Medulla oblongata (tissue), 1 donor: ENCODE results near the gene SCYGR2.

Source experiments
- DNase-seq: peaks from one replicate; pipeline ENCODE4 v3.0.0-alpha.2; 2015; ENCODE audit errors: extremely low spot score

Gene SCYGR2

GRCh38 chr2:227612546-227613271 lies 14.0 kb downstream of the SCYGR2 start:
- no peak for DNase-seq

GRCh38 chr2:227613272-227613660 lies 14.6 kb downstream of the SCYGR2 start:
- no peak for DNase-seq

GRCh38 chr2:227614246-227614645 lies 15.6 kb downstream of the SCYGR2 start:
- DNase-seq = no peak

DNA sequence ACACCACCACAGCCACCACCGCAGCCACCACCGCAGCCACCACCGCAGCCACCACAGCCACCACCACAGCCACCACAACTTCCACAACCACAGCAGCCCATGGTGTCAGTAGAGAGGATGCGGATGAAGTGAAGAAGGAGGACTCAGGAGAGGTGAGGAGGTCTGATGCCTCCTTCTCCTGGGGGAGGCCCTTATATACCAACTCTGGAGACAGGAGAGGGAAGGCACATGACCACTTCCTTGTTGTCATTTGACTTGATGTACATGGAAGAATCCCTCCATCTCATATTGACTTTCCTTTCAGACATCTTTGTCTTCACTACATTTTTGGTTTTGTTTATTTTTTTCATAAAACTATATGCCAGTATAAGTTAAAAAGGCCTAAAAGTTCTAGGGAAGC lies 16.0 kb downstream of the SCYGR2 start, which contains the start of gene SCYGR3:
SCYGR3 (minus strand) TSS at position 101 of the 400 bp plus-strand sequence; CDS start at position 101, 0 bp downstream.
- DNase-seq = no peak

- DNase-seq = no peak
Measured at GRCh38 chr2:227615181-227615580, 16.5 kb downstream of the SCYGR2 start.

GRCh38 chr2:227615906-227616305 lies 17.2 kb downstream of the SCYGR2 start:
- no peak for DNase-seq

DNA sequence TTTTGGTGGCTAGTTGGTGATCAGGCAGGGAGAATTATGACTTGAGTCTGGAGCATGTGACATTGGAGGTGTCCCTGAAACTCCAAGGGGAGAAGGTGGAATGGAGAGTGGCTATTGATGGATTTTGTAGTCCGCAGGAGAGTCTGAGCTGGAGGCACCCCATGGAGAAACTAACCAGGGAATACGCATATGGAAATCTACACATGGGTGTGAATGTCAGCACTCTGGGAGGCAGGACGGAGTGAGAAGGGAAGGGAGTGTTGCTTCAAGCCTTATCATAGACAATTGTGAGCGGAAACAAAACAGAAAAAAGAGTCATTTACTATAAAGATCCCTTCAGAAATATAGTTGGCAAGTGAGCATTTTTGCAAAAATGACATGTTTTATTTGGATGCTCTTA lies 17.9 kb downstream of the SCYGR2 start:
- DNase-seq = no peak

DNA sequence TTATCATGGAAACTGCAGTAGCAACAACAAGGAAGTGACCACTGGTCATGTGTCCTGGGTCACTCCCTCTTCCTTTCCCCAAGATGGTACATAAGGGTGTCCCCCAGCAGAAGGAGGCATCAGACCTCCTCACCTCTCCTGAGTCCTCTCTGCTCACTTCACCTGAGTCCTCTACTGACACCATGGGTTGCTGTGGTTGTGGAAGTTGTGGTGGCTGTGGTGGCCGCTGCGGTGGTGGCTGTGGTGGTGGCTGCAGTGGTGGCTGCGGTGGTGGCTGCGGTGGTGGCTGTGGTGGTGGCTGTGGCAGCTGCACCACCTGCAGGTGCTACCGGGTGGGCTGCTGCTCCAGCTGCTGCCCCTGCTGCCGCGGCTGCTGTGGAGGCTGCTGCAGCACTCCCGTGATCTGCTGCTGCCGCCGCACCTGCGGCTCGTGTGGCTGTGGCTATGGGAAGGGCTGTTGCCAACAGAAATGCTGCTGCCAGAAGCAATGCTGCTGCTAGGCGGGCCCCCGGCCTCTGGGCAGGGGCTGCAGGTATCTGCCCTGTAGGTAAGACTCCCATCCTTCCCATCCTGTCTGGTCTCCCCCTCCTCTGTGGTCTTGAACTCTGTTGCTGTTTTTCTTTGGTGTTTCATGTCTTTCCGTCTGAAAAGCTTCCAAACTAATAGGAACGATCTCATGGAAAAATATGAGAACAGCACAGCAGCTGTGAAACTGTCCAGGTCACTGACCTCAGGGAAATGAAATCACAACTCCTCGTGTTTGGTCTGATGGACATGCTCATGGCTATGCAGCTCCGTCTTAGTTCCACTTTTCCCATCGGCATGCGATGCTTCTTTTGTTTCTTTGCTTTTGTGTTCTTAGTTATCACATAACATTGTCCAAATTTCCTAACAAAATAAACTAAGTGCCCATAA lies 18.9 kb downstream of the SCYGR2 start, which contains the start of gene SCYGR4:
SCYGR4 (plus strand) TSS at position 183 of the 915 bp plus-strand sequence; CDS start at position 183, 0 bp downstream.
- no peak for DNase-seq

- DNase-seq = no peak
Measured at GRCh38 chr2:227623226-227623625, 24.5 kb downstream of the SCYGR2 start.

GRCh38 chr2:227625420-227625819 lies 26.7 kb downstream of the SCYGR2 start:
- DNase-seq = no peak

DNA sequence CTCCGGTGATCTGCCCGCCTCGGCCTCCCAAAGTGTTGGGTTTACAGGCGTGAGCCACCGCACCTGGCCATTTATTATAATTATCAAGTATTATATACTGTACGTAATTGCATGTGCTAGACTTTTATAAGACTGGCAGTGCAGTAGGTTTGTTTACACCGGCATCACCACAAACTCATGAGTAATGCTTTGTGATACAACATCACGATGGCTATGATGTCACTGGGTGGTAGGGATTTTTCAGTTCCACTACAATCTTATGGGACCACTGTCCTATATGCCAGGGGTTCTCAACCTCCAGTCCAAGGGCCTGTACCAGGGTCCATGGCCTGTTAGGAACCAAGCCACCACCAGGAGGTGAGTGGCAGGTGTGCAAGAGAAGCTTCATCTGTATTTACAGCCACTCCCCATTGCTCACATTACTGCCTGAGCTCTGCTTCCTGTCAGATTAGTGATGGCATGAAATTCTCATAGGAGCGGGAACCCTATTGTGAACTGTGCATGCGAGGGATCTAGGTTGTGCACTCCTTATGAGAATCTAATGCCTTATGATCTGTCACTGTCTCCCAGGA lies 28.0 kb downstream of the SCYGR2 start:
- no peak for DNase-seq

GRCh38 chr2:227627769-227628168 lies 29.1 kb downstream of the SCYGR2 start:
- DNase-seq = no peak

DNA sequence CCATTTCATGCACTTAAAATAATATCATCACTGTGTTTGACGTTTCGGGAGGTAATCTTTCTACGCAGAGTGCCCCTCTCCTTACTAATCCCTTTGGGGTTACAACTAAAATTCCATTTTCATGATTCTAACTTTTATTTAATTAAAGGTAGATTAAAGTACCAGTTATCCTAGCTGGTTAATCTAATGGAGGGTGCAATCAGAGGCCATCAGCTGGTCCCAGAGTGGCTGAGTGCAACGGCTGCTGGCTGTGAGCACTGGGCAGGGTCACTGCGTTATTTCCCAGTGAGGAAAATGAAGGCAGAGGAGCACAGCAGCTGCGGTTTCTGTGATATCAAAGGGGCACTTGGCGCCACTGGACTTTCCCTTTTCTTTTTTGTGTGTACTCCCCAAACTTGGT lies 30.7 kb downstream of the SCYGR2 start:
- no peak for DNase-seq

GRCh38 chr2:227630322-227630721 lies 31.6 kb downstream of the SCYGR2 start:
- no peak for DNase-seq

DNA sequence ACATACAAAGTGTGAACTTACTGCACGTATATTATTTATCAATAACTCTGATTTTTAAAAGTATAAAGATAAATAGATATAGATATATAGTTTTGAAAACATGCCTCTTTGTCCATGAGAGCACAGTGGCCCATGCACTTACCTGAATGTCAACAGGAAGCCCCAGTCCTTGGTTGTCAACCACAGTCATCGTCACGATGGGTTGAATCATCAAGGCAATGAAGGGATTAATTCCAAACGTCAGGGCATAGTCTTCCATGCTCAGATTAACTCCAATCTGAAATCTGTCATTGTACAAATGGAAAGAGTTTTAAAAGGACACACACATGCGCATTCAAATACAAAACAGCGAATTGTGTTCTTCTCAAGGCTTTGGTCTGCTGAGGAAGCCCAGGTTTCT lies 34.1 kb downstream of the SCYGR2 start:
- no peak for DNase-seq

DNA sequence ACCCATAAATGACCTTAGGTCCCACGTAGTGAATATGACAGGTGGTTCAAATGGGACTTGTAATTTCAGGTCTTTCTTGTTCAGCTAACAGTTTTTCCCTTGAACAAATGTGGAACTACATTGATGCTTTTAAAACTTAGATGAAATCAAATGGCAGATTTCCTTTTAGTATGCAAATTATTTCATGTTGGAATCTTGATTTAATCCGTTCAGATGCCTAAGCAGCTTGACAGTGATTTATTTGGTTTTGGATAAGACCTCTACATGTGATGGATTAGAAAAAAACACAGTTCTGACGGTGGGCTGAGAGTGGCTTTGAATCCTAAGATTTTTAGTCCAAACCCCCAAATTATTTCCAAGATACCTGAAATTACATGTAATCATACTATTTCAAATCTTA lies 35.5 kb downstream of the SCYGR2 start:
- no peak for DNase-seq

- DNase-seq = no peak
Measured at GRCh38 chr2:227642656-227643055, 44.0 kb downstream of the SCYGR2 start.

GRCh38 chr2:227643990-227644551 lies 45.4 kb downstream of the SCYGR2 start:
- DNase-seq = no peak
